ENCODE measurements around the gene ADGRL2. TPM values are rescaled to one million over a fixed set of nuclear protein-coding genes. Genes with fewer than 3 reads are reported as not detected.

The ADGRL2 gene
- total and polyA plus RNA-seq, 2 of the 4 experiments (the other 2 are of a cell fraction), result 17.0 to 42.7 TPM

- intact Hi-C loops (cut with micrococcal nuclease), result no loop called here
- POLR2A ChIA-PET (ENCODE audit: unreplicated experiment), result no interaction called here
- H2AK5ac ChIP-seq (ENCODE audit: low read depth, low read length), result no peak overlapping the region
- no peaks in the 10 kb centered on the region for H3K36me3 ChIP-seq (ENCODE audit: control insufficient read depth, insufficient read depth, low read length)
- dilution Hi-C loops (cut with HindIII; ENCODE audit: low sequenced_read_pairs, unreplicated experiment), result no loop called here
- no peak overlapping the region for H2AK9ac ChIP-seq (replicated peaks; ENCODE audit: low read depth, low read length, poor library complexity)
- BruUV-seq (replicated peaks), result no TSS peak
- no peak overlapping the region for H4K5ac ChIP-seq (ENCODE audit: low read depth, low read length)
- DNase-seq, result no peak
- no peak overlapping the region for H3K14ac ChIP-seq (replicated peaks; ENCODE audit: low read depth, low read length)
- no peaks in the 10 kb centered on the region for H3K9me3 ChIP-seq (ENCODE audit: control insufficient read depth, insufficient read depth, low read length)
- no peaks in the 10 kb centered on the region for H3K79me1 ChIP-seq (ENCODE audit: low read depth in 1 of 2, low read length in 2 of 2)
- ATAC-seq (ENCODE audit: low read depth), result no peak
- no peak overlapping the region for H4K91ac ChIP-seq (ENCODE audit: insufficient read depth, low read depth, low read length)
- TF ChIP-seq SMC3 (IDR thresholded peaks at IDR 0.05; ENCODE audit: low read depth, low read length), result no peak
- TF ChIP-seq ELK1 (IDR thresholded peaks at IDR 0.05; ENCODE audit: borderline replicate concordance, low read depth, low read length), result no peak
- TF ChIP-seq POLR2A (IDR thresholded peaks at IDR 0.05; ENCODE audit: low read depth, low read length), result no peak
- TF ChIP-seq MAZ (IDR thresholded peaks at IDR 0.05; ENCODE audit: borderline replicate concordance, low read depth, low read length), result no peak
- no peak for TF ChIP-seq MXI1 (IDR thresholded peaks at IDR 0.05; ENCODE audit: borderline replicate concordance, low read depth, low read length)
- no peak for TF ChIP-seq CTCF (conservative IDR thresholded peaks at IDR 0.05; ENCODE audit: low read depth, low read length)
- no peak for TF ChIP-seq FOS (IDR thresholded peaks at IDR 0.05; ENCODE audit: low read depth, low read length)
- no peak for TF ChIP-seq NFE2L2 (IDR thresholded peaks at IDR 0.05; ENCODE audit: low read depth, low read length)
- TF ChIP-seq RAD21 (IDR thresholded peaks at IDR 0.05; ENCODE audit: low read length), result no peak
- no peak for TF ChIP-seq BHLHE40 (IDR thresholded peaks at IDR 0.05; ENCODE audit: low read depth, low read length)
- no peak for TF ChIP-seq RCOR1 (IDR thresholded peaks at IDR 0.05; ENCODE audit: insufficient replicate concordance, low read length)
- no peak for TF ChIP-seq CEBPB (IDR thresholded peaks at IDR 0.05; ENCODE audit: low read depth, low read length)
- TF ChIP-seq USF2 (IDR thresholded peaks at IDR 0.05; ENCODE audit: low read depth, low read length), result no peak
- TF ChIP-seq RFX5 (IDR thresholded peaks at IDR 0.05; ENCODE audit: low read depth, low read length), result no peak
- no peaks in the 10 kb centered on the region for H3K27me3 ChIP-seq (ENCODE audit: control insufficient read depth, insufficient read depth, low read length)
- no peak overlapping the region for H3K4me3 ChIP-seq (ENCODE audit: insufficient read depth, low read depth, low read length)
- H3K4ac ChIP-seq (ENCODE audit: low read depth, low read length), result no peak overlapping the region
- no peak overlapping the region for H3K18ac ChIP-seq (ENCODE audit: low read depth, low read length)
- no peak overlapping the region for H2AFZ ChIP-seq (replicated peaks; ENCODE audit: low read length, poor library complexity)
- H3K9ac ChIP-seq (ENCODE audit: low read depth, low read length), result no peak overlapping the region
- no peak overlapping the region for H3K23ac ChIP-seq (ENCODE audit: low read depth, low read length)
- no peak overlapping the region for H2BK5ac ChIP-seq (ENCODE audit: low read depth, low read length, poor library complexity, severe bottlenecking)
- no peak overlapping the region for H3K4me2 ChIP-seq (ENCODE audit: low read depth, low read length)
- no peak overlapping the region for H3K27ac ChIP-seq (ENCODE audit: insufficient read depth, low read length)
- no peak overlapping the region for H3K56ac ChIP-seq (ENCODE audit: extremely low read depth, insufficient read depth, low read length)
- H3K4me1 ChIP-seq (ENCODE audit: control insufficient read depth, insufficient read depth, low read length), result no peaks in the 10 kb centered on the region; the same call in 1 of the 2 replicates
- CTCF ChIA-PET, result no interaction called here
- H2BK20ac ChIP-seq (ENCODE audit: low read depth, low read length), result no peak overlapping the region
- H4K20me1 ChIP-seq (ENCODE audit: insufficient read depth, low read length), result no peaks in the 10 kb centered on the region
- H3K9me1 ChIP-seq (ENCODE audit: insufficient read depth, low read length), result no peaks in the 10 kb centered on the region
- no peak overlapping the region for H2BK15ac ChIP-seq (ENCODE audit: low read depth, low read length)
- H4K8ac ChIP-seq (ENCODE audit: low read depth in 2 of 2, low read length in 2 of 2), result no peak overlapping the region
- in situ Hi-C loops (cut with MboI; ENCODE audit: low sequenced_read_pairs), result no loop called here
- WGBS, 2 experiments (ENCODE audit: extremely low coverage in 2 of 2, insufficient read length in 1 of 2), result no CpG with 5 or more reads among the region's 5 CpGs
- no peak overlapping the region for H2BK120ac ChIP-seq (ENCODE audit: low read depth, low read length)
Observed at GRCh38 chr1:81899214-81899821, 98.6 kb downstream of the ADGRL2 start.

Measured in IMR-90 (cell line).